Measurements from ENCODE around the gene CACNG5. TPM values are rescaled to one million over a fixed set of nuclear protein-coding genes. Genes with fewer than 3 reads are reported as not detected.

The CACNG5 gene
- total RNA-seq, 2 experiments from 2014 or later: not detected

GRCh38 chr17:66850692-66851091 is 15.8 kb downstream of the CACNG5 start:
- Mint-ChIP-seq H3K4me1 (ENCODE audit: low read depth) (no peaks in the 10 kb centered on the region), H3K9me3 (peaks cover 6% of the 10 kb centered on the region), H3K4me3 (no peak overlapping the region), H3K36me3 (ENCODE audit: low read depth) (no peaks in the 10 kb centered on the region), H3K27ac (no peak overlapping the region), H3K27me3 (no peaks in the 10 kb centered on the region)
- no peak for DNase-seq
- Histone ChIP-seq H3K4me3 (ENCODE audit: low read length) (no peak overlapping the region), H3K27ac (ENCODE audit: low read depth in 1 of 2, low read length in 2 of 2) (no peak overlapping the region), H3K36me3 (ENCODE audit: insufficient read depth, low read length) (no peaks in the 10 kb centered on the region), H3K27me3 (ENCODE audit: control insufficient read depth in 1 of 2, insufficient read depth in 2 of 2, low read length in 2 of 2) (peaks cover 0 to 5% of the 10 kb centered on the region in 2 experiments), H3K4me1 (ENCODE audit: insufficient read depth, low read length) (no peaks in the 10 kb centered on the region), H3K9me3 (ENCODE audit: control insufficient read depth in 1 of 2, insufficient read depth in 1 of 2, low read length in 2 of 2) (peaks cover 0 to 4% of the 10 kb centered on the region in 2 experiments)
- no peak for TF ChIP-seq CTCF (IDR thresholded peaks at IDR 0.05)
- ATAC-seq (ENCODE audit: poor library complexity): no peak
- ChIA-PET CTCF (no interaction called here), POLR2A (no interaction called here)
- intact Hi-C loops (cut with DNase I, micrococcal nuclease): no loop called here

- ATAC-seq (ENCODE audit: poor library complexity): no peak
- no peak overlapping the region for H3K4me3 ChIP-seq (ENCODE audit: low read length)
- peaks cover 0 to 4% of the 10 kb centered on the region in 2 experiments for H3K9me3 ChIP-seq (ENCODE audit: control insufficient read depth in 1 of 2, insufficient read depth in 1 of 2, low read length in 2 of 2)
- Mint-ChIP-seq H3K9me3 (peaks cover 7% of the 10 kb centered on the region), H3K4me3 (no peak overlapping the region), H3K4me1 (ENCODE audit: low read depth) (no peaks in the 10 kb centered on the region), H3K36me3 (ENCODE audit: low read depth) (no peaks in the 10 kb centered on the region), H3K27me3 (peaks cover 2% of the 10 kb centered on the region), H3K27ac (no peak overlapping the region)
- peak; percentile 25 for TF ChIP-seq CTCF (IDR thresholded peaks at IDR 0.05)
- peak in 7 of 14 experiments; percentile 1 to 29 (median 15) for DNase-seq
- H3K27ac ChIP-seq (ENCODE audit: low read depth in 1 of 2, low read length in 2 of 2): no peak overlapping the region
- CTCF ChIA-PET: no interaction called here
- no peaks in the 10 kb centered on the region for H3K36me3 ChIP-seq (ENCODE audit: insufficient read depth, low read length)
- POLR2A ChIA-PET: no interaction called here
- no peaks in the 10 kb centered on the region for H3K27me3 ChIP-seq (ENCODE audit: control insufficient read depth in 1 of 2, insufficient read depth in 2 of 2, low read length in 2 of 2)
- intact Hi-C loops (cut with DNase I, micrococcal nuclease): no loop called here
- H3K4me1 ChIP-seq (ENCODE audit: insufficient read depth, low read length): no peaks in the 10 kb centered on the region
Observed at GRCh38 chr17:66855204-66855603, 20.3 kb downstream of the CACNG5 start.

- peaks cover 9% of the 10 kb centered on the region for H3K9me3 Mint-ChIP-seq
- H3K9me3 ChIP-seq (ENCODE audit: control insufficient read depth in 1 of 2, insufficient read depth in 1 of 2, low read length in 2 of 2): peaks cover 0 to 4% of the 10 kb centered on the region in 2 experiments
- no peak for TF ChIP-seq CTCF (IDR thresholded peaks at IDR 0.05)
- intact Hi-C loops (cut with DNase I, micrococcal nuclease): no loop called here
- no peaks in the 10 kb centered on the region for H3K36me3 ChIP-seq (ENCODE audit: insufficient read depth, low read length)
- DNase-seq: no peak
- POLR2A ChIA-PET: no interaction called here
- no peaks in the 10 kb centered on the region for H3K27me3 ChIP-seq (ENCODE audit: control insufficient read depth in 1 of 2, insufficient read depth in 2 of 2, low read length in 2 of 2)
- no peaks in the 10 kb centered on the region for H3K4me1 ChIP-seq (ENCODE audit: insufficient read depth, low read length)
- no peak for ATAC-seq (ENCODE audit: poor library complexity)
- peaks cover 5% of the 10 kb centered on the region for H3K27me3 Mint-ChIP-seq
- no peak overlapping the region for H3K4me3 Mint-ChIP-seq
- H3K36me3 Mint-ChIP-seq (ENCODE audit: low read depth): no peaks in the 10 kb centered on the region
- no peak overlapping the region for H3K27ac Mint-ChIP-seq
- no peak overlapping the region for H3K4me3 ChIP-seq (ENCODE audit: low read length)
- CTCF ChIA-PET: no interaction called here
- H3K4me1 Mint-ChIP-seq (ENCODE audit: low read depth): no peaks in the 10 kb centered on the region
- H3K27ac ChIP-seq (ENCODE audit: low read depth in 1 of 2, low read length in 2 of 2): no peak overlapping the region
Observed at GRCh38 chr17:66858226-66859083, 23.5 kb downstream of the CACNG5 start.

Measured in CD4-positive, alpha-beta T cell (primary cell).